ELF-1 (cell line): ENCODE results near the gene PTPRD.

Source experiments
- DNase-seq: peaks from one replicate; pipeline ENCODE4 v3.0.0-alpha.2; 2016; ENCODE audit warnings: low read depth, low spot score

The PTPRD gene

DNA sequence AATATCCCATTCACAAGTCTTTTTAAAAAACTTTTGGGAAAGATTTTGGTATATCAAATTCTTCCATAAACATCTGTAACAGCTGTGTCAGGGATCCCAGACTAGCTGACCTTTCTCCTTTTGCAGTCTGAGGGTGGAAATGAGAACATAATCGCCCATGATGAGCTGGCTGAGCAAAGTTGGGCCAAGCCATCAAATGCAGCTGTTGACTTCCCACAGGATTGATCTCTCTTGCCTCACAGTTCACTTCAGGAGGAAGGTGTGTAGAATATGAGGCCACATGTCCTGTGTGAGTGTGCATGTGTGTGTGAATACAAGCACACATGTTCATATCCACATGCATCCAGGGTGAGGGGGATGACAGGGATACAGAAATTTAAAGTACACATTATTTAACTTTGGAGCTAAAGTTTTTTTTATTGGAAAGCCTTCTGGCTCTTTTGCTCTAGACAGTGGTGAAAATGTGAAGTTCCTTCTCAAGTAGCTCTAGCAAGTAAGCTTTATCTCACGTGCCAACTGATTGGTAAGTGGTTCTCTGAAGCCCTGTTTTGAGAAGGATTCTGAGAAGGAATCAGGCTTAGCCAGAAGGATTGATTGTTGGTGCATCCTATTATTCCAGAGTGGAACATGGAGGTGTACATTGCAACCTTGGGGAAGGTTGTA is 2344.5 kb downstream of the PTPRD start:
- no peak for DNase-seq

DNA sequence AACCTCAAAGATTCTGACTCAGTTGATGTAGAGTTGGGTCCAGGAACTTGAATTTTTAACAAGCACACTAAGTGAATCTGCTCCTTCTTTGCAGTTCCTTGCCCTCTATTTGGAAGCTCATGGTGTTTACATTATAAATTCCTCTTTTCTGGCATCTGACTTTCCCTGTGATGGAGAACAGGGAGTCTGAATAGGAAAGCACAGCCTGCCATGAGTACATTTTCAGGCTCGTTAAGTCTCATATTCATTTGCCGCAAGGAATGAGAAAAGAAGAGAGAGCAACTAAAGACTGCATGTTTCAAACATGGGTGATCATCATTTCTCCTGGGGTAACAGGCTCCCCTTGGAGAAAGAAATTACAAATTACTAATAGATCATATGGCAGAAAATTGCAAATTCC is 2345.2 kb downstream of the PTPRD start:
- no peak for DNase-seq

DNA sequence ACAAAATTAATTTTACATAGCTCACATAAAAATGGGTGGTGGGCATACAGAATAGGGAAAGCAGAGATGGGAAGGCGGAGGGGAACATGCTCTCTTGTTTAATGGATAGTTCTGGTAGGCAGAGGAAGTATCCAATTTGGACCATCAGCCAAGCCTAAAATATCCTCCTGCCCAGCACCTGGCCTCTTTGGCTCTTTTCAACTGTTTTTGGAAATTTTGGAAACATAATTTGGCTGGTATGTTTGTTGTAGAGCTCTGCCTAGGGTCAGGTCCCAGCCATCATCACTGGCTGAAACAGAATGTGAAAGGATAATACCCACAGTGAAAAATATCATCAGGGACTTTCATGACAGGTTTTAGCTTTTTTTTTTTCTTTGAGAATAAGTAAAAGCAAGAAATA is 2345.9 kb downstream of the PTPRD start:
- DNase-seq = no peak

DNA sequence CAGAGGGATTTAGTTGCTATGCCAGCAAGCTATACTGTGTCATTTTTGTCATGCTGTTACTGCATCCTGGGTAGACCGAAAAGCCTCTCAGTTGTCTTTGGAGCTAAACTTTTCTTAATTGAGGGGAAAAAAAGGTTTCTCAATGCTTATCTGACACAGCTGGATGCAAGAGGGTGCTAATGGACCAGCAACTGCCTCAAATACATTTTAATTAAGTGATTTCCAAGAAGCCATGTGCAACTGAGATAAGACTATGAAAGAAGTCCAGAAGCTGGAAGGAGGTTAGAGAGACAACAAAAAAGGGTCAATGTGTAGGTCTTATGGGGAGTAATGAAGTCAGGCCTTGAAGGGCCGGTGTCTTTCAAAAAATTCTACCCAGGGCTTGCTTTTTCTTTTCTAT is 2347.5 kb downstream of the PTPRD start:
- DNase-seq = no peak
